ENCODE measurements around the gene NLGN1.

The NLGN1 gene

DNA sequence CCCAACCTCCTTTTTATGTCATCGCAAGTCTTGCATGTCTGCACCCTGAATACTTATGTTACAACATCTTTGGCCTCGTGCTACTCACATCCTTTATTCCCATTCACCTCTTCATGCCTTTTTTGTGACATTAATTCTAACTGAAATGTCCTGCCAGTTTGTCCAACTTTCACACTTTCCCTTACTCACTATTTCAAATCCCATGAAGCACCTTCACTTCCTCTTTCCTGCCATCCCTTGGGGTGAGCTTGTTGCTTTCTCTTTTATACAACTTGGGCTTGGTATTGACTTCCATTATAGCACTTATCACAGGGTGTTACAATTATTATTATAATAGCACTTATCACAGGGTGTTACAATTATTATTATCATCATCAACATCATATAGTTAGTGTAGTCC is 496.3 kb downstream of the NLGN1 start:
- TF ChIP-seq, protein P1, sequence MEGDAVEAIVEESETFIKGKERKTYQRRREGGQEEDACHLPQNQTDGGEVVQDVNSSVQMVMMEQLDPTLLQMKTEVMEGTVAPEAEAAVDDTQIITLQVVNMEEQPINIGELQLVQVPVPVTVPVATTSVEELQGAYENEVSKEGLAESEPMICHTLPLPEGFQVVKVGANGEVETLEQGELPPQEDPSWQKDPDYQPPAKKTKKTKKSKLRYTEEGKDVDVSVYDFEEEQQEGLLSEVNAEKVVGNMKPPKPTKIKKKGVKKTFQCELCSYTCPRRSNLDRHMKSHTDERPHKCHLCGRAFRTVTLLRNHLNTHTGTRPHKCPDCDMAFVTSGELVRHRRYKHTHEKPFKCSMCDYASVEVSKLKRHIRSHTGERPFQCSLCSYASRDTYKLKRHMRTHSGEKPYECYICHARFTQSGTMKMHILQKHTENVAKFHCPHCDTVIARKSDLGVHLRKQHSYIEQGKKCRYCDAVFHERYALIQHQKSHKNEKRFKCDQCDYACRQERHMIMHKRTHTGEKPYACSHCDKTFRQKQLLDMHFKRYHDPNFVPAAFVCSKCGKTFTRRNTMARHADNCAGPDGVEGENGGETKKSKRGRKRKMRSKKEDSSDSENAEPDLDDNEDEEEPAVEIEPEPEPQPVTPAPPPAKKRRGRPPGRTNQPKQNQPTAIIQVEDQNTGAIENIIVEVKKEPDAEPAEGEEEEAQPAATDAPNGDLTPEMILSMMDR (IDR thresholded peaks at IDR 0.05; ENCODE audit: low read length, missing control alignments), result no peak
- no peak overlapping the region for H3K4me3 ChIP-seq (replicated peaks; ENCODE audit: low read depth, low read length)
- no peak for DNase-seq (ENCODE audit: low read depth)

DNA sequence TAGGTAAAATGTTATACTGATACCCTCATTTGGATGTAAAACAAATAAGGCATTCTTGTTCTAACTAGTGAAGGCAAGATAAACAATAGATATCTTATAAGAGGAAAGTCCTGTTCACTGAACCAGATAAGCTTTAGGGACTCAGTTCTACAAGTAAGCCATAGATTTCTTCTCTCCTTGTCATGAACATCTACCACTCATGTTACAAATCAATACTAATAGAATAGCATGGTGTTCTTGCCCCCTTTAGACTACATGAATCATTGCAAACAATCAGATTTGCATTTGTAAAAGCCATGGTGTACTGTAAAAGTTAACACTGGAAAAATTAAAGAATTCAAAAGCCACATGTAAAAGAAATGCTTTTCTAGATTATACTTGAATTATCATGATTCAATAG is 500.1 kb downstream of the NLGN1 start:
- TF ChIP-seq, protein P1 (IDR thresholded peaks at IDR 0.05; ENCODE audit: low read length, missing control alignments), result no peak
- no peak for DNase-seq (ENCODE audit: low read depth)
- H3K4me3 ChIP-seq (replicated peaks; ENCODE audit: low read depth, low read length), result no peak overlapping the region

DNA sequence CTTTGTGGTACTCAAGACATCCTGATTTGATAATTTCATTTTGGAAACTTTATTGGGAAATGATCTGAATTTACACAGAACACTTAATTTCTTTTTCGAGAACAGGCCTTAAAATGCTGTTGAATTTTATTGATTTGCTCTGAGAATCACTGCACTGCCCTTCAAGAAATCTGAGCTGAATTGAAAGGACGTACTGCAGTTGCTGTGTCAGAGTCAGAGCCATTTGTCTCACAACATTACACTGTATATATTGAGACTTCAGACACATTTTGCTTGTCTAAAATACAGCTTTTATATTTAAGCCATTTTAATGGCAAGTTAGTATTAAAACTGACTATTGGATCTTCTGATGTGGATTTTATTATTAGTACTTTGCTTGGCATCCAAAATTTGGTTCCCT is 504.1 kb downstream of the NLGN1 start:
- H3K4me3 ChIP-seq (replicated peaks; ENCODE audit: low read depth, low read length), result no peak overlapping the region
- no peak for DNase-seq (ENCODE audit: low read depth)
- TF ChIP-seq, protein P1 (IDR thresholded peaks at IDR 0.05; ENCODE audit: low read length, missing control alignments), result no peak

DNA sequence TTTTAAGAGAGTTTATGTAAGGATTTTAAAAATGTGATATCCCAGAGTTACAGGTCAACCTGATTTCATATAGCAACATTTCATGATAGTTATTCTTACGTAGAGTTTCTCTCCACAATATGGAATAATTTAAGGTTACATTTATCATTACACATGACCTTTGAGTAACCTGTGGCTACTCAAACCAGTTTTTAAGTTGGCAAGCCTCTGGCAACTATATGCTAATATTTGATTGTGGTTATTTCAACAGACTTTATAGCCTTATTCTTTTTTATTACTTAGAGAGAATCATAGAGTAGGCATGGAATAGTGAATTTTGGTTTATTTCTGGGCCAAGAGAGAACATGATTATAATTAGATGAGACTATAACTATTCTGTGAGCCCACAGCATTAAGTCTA is 504.9 kb downstream of the NLGN1 start:
- DNase-seq (ENCODE audit: low read depth), result no peak
- TF ChIP-seq, protein P1 (IDR thresholded peaks at IDR 0.05; ENCODE audit: low read length, missing control alignments), result no peak
- H3K4me3 ChIP-seq (replicated peaks; ENCODE audit: low read depth, low read length), result no peak overlapping the region

DNA sequence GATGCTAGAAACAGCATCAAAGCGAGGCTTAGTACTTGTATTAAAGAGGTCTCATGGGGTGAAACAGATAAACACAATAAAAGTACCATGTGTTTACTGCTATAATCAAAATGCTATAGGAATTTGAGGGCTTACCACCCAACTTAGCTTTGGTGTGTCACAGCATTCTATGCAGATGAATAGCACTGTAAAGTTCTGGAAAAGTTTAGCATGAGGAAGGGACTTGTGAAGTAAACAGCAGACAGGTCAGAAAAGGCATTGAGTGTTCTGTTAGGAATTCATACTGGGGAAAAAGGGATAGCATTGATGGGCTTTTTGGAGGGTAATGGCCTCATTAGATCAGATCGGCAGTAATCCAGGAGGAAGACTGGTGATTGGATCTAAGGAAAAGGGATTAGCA is 505.3 kb downstream of the NLGN1 start:
- no peak for DNase-seq (ENCODE audit: low read depth)
- no peak overlapping the region for H3K4me3 ChIP-seq (replicated peaks; ENCODE audit: low read depth, low read length)
- TF ChIP-seq, protein P1 (IDR thresholded peaks at IDR 0.05; ENCODE audit: low read length, missing control alignments), result no peak

DNA sequence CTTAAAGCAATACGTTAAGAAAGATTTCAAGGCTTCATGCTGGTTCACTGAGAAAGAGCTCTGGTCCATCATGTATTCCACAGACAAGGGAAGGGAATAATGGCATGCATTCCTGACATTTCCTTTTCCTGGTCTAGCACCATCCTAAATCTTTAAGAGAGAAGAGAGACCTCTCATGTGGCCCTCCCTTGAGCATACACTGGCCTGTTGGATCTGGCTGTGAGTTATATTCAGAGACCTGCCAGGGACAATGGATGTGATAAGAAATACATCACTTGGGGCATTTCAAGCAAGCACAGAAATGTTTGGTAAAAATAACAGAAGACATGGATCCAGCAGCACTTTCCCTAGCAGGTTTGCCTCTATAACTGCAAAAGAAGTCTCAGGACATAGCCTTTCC is 507.8 kb downstream of the NLGN1 start:
- no peak for DNase-seq (ENCODE audit: low read depth)
- no peak overlapping the region for H3K4me3 ChIP-seq (replicated peaks; ENCODE audit: low read depth, low read length)
- TF ChIP-seq, protein P1 (IDR thresholded peaks at IDR 0.05; ENCODE audit: low read length, missing control alignments), result no peak

DNA sequence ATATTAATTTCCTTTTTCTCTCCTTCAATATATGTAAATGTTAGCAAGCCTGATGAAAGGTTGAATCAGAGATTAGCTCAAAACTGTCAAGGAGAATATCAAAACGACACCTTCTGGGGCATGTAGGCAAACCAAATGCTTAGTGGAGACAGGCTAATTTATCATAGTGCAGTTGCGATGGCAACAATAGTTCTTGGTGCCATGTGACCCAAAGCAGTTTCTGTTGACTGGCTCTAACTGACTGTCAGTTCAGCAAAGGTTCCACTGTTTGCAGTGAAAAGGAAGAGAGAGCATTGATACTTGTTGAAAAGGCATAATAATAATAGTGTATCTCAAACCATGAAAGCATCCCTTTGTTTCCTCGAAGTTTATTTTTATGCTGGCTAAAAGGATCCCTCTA is 513.9 kb downstream of the NLGN1 start:
- no peak for DNase-seq (ENCODE audit: low read depth)
- TF ChIP-seq, protein P1 (IDR thresholded peaks at IDR 0.05; ENCODE audit: low read length, missing control alignments), result no peak
- no peak overlapping the region for H3K4me3 ChIP-seq (replicated peaks; ENCODE audit: low read depth, low read length)

All from fibroblast of pulmonary artery (primary cell).